ENCODE data around the gene PPP2R5B.
A peak's percentile ranks its signal among the peaks of the same experiment; 100 is the strongest.

Gene PPP2R5B

DNA sequence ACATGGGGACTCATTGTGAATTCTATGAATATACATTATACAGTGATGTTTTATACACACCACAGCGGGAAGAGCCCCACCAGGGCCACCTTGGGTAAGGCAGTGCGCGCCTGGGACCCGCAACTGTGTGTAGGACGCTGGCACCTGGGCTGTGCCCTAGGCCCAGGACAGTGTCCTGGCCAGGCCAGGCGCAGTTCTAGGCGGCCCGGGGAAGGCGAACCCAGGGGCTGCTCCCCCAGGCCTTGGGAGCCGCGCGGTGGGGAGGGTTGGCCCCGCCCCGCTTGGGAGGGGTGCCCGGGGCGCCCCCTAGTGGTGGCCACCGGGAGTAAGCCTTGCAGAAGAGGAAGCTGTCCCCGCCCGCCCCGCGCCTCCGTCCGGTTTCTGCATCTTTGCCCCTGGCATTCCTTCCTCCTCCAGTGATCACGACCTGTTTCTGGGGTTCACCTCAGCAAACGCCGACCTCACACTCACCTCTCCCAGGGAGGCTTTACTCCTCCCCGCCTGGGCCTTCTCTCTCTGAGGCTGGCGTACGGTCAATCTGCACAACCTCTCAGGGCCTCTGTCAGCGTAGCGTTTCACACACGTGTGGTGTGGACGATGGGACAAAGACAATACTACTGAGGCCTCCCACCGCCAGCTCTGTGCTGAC lies 36.6 kb upstream of the PPP2R5B start:
- Histone ChIP-seq H3K4me3 (peak overlapping the region in 1 of 7 experiments; percentile 19), H3K27ac (peak overlapping the region in 16 of 21 experiments; percentile 5 to 63 (median 42))

DNA sequence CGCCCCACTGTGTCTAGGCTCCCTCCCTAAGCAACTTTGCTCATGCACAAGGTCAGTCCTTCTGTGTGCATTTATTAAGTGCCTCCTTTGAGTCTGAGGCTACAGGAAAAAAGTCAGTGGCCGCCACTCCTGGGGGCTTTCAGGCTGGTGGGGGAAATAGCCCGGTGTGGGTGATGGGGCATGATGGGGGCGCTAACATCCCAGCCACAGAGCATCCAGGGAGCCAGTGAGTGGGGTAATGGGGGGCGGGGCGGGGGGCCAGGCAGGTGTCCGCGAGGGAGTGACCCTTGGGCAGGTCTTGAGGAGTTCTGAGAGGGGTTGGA lies 36.1 kb upstream of the PPP2R5B start:
- Histone ChIP-seq H3K27ac (peak overlapping the region in 10 of 21 experiments; percentile 5 to 63 (median 38)), H3K4me3 (peak overlapping the region in 1 of 7 experiments; percentile 19)

DNA sequence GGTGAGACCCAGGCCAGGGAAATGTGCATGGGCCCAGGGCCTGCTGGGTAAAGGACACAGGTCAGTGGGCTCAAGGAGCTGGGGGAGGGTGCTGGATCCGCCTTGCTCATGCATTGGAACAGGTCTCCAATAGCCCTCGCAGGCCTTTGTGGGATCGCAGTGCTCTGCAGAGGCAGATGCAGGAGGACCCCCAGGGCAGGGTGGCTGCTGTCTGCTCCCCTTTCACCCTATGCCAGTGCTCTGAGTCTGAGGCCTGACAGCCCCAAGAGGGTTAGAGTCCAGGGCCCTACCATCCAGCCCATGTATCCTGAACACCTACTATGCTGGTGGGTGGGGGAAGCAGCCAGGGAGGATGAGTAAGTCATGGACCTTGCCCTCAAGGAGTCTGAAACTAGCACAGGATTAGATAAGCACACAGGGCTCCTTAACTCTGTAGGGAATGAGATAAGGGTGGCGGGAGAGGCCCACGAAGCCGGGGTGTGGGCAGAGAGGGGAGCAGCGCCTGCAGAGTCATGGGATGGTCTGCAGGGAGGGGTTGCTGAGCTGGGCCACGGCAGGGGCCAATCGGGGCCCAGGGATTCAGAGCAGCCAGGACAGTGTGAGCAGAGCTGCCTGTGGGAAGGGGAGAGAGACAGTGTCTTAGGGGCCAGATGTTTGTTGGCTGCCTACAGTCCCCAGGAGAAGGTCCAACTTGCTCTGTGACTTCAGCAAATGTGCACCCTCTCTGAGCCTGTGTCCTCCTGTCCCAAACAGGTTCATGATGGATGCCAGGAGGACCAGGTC lies 35.6 kb upstream of the PPP2R5B start:
- H3K4me3 ChIP-seq, result no peak overlapping the region
- peak overlapping the region in 3 of 21 experiments; percentile 33 to 63 (median 45) for H3K27ac ChIP-seq

DNA sequence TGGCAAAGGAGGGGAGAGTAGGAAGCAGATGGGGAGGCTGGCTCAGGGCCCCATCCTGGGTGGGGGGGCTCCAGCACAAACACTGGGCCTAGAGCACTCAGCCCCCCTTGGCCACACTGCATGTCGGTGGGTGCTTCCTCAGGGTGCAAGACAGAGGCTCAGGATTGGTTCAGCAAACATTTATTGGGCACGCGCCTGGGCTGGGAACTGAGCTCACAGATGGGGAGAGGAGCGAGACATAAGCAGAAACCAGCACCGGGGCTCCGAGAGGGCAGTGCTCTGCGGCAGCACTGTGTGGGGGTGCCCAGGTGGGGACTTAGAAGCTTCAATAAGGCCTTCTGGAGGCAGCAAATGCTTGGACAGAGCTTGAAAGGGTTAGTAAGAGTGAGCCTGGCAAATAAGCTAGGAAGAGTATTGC lies 34.0 kb upstream of the PPP2R5B start:
- H3K27ac ChIP-seq, result no peak overlapping the region
- H3K4me3 ChIP-seq, result no peak overlapping the region

DNA sequence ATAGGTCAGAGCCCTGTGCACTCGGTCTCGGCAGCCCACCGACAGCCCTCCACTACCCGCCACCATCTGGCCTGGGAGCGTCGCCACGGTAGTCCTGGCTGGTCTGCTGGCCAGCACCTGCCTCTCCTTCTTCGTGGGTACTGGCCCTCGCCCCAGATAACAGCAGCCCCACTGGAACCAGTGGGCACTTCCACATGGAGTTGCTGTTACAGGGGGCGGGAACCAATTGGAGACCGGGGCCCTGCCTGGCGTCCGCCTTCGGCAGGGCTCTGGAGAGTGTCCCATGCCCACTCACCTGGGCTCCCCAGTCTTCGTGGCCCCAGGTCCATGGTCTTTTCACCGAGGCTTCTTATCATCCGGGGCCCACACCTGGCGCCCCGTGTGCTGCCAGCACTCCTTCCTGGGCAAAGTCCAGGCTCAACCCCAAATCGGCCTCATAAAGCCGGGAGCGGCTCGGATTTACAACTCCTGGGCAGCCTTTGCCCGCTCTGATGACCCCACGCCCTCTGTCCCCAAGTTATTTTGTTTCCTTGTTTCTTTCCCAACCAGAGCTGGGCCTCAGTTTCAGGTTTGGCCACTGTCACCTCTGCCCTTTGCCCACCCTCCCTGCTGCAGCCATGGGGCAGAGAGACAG lies 33.2 kb upstream of the PPP2R5B start:
- no peak overlapping the region for H3K4me3 ChIP-seq
- H3K27ac ChIP-seq, result no peak overlapping the region

DNA sequence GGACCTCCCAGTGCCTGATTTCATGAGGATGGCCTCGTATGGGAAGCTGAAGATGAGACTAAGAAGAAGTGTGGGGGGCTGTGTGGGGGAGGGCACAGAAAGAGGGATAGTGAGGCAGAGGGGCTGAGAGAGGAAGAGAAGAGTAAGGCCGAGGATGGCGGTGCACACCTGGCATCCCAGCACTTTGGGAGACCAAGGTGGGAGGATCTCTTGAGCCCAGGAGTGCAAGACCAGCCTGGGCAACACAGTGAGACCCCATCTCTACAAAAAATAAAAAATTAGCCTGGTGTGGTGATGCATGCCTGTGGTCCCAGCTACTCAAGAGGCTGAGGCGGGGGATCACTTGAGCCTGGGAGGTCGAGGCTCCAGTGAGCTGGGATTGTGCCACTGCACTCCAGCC lies 32.6 kb upstream of the PPP2R5B start:
- Histone ChIP-seq H3K4me3 (no peak overlapping the region), H3K27ac (no peak overlapping the region)

DNA sequence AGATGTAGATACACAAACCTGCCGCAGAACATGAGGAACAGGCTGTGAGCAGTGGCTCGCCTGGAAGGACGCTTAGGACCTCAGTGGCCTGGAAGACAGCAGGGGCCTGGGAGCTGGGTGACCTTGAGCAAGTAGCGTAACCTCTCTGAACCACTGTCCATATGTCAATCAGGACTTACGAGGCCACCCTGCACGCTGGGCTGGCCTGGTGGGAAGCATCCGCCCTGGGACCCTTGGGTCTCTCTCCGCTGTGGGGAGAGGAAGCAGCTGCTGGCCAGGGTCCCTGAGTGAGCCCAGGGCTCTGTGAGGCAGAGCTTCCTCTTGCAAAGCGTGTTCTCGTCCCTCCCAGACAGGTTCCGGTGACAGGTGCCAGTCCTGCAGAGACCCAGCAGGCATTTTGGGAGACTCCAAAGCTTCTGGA lies 32.1 kb upstream of the PPP2R5B start:
- Histone ChIP-seq H3K27ac (no peak overlapping the region), H3K4me3 (no peak overlapping the region)

DNA sequence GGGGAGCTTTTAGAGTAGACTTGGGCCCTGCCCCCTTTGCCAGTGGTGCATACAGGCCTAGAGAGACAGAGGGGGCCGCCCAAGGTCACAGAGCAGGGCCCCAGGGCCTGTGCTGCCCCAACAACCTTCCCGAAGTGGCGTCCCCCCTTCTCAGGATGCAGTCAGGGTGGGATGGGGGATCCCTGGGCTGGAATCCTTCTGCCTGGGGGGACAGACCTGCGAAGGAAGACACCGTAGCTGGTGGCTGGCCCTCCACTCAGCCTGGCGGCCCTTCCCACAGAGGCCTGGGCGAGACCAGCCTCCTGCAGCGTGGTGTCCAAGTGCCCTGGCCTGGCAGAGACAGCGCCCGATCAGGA lies 31.7 kb upstream of the PPP2R5B start:
- Histone ChIP-seq H3K4me3 (no peak overlapping the region), H3K27ac (no peak overlapping the region)

DNA sequence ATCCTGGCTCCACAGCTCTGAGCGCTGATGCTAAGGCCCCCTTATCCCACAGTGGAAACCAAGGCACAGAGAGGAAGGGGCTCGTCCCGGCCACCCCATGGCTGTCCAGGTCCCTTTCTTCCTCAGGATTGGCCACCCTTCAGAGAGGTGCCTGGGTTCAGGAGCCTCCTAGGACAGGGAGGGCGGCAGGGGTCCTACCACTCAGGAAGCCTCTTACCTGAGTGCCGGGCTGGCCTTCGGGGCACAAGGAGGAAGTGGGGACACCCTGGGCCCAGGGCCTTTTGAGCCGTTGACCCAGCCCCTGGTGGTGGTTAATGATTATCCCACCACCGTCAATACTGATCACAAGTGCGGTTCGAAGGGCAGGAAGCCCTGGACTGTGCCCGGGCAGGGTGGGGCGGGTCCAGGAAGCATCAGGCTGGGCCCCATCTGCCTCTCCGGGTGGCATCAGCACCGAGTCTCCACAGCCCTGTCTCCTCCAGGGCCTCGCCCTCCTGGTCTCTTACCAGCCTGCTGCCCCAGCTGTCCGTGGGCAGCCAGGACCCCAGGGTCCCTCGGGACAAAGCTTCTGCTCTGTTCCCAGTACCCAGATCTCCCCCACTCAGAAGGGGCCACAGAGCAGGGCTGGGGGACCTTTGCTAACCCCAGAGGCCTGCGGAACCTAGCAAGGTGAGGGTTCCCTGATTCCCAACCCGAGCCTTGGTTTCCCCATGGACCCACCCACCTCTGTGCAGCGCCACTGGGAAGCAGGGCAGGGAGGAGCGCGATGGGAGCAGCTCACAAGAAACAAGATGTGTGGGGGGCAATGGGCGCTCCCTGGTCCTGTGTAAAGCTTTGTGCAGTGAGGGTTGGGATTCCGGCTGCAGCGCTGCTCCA lies 31.1 kb upstream of the PPP2R5B start:
- Histone ChIP-seq H3K4me3 (no peak overlapping the region), H3K27ac (no peak overlapping the region)

DNA sequence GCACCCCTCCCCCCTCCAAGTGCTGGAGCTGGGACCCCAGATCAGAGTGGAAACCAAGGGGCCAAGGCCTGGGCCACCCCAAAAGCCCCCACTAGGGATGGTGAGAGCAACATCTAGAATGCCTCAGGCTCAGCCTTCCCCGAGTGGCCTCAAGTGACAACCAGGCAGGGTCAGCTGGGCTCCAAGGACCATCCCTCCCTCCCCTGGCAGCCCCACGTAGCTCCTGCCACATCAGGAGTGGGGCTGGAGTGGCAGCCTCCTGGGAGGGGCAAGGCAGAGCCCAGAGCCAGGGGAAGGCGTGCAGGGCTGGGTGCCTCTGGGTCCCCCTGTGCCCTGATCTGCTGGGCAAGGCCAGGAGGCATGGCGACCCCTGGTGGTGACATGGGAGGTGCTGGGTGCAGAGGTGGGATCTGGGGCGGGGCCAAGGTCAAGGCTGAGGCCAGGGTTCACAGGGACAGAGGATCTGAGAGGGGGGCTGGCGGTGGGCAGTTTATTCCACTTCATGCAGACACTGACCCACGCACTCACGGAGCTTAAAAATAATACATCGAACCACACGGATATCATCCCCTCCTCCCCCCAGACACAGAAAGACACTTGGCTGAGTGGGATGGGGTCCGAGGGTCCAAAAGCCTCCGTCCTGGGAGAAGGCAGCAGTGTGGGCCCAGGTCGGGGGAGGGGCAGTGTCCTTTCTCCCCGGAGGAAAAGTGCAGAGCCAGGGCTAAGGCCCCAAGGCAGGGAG lies 30.2 kb upstream of the PPP2R5B start:
- Histone ChIP-seq H3K27ac (no peak overlapping the region), H3K4me3 (no peak overlapping the region)

DNA sequence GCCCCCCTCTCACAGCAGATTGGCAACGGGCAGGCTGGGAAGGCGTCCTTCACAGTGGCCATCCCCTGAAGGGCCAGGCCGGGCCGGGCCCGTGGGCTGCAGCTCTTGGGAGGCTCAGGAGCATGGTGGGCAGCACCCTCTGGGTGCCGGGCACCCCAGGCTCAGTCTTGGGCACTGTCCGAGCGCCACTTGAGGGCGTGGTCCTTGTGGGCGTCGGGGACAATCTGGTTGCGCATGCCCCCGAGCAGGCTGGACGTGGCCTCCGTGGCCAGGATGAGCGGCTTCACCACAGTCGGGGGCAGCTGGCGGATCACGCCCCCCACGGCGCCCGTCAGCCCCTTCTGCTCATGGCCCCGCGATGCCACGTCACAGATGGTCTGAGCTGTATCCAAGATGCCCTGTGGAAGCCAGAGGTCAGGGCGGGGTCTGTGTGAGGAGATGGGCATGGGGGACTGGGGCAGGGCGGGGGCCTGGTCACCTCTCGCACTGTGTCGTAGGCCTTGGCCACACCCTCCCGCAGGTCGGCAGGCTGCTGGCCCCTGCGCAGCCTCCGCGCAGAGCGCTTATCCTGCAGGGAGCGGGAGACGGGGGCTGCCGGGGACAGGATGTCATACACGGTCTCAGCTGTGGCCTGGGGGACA lies 29.6 kb upstream of the PPP2R5B start:
- H3K27ac ChIP-seq, result no peak overlapping the region

DNA sequence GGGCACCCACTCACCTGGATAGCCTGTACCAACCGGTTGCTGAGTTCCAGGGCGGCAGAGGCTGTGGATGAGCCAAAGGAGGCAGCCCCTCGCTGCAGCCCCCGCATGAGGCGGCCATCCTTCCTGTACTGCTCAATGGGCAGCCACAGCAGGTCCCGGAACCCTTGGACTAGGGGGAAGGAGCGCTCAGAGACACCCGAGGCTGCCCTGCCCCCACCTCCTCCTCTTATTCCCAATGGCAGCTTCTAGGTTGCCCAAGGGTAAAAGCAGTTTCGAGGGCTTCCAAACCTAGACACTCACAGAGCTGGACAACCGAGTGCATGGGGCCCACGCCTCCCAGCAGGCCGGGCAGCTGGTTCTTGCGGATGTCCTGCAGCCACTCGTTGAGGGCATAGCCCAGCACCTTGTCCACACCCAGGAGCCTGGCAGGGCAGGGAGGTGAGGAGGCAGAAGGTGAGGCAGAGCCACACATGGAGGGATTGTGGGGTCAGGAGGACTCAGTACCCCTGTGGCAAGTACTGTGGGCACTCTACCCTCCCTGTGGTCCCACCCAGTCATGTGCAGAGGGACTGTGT lies 28.0 kb upstream of the PPP2R5B start:
- Histone ChIP-seq H3K27ac (no peak overlapping the region), H3K4me3 (no peak overlapping the region)

More for the DNA sequence above, 29.6 kb upstream of the PPP2R5B start:
- no peak overlapping the region for H3K4me3 ChIP-seq

DNA sequence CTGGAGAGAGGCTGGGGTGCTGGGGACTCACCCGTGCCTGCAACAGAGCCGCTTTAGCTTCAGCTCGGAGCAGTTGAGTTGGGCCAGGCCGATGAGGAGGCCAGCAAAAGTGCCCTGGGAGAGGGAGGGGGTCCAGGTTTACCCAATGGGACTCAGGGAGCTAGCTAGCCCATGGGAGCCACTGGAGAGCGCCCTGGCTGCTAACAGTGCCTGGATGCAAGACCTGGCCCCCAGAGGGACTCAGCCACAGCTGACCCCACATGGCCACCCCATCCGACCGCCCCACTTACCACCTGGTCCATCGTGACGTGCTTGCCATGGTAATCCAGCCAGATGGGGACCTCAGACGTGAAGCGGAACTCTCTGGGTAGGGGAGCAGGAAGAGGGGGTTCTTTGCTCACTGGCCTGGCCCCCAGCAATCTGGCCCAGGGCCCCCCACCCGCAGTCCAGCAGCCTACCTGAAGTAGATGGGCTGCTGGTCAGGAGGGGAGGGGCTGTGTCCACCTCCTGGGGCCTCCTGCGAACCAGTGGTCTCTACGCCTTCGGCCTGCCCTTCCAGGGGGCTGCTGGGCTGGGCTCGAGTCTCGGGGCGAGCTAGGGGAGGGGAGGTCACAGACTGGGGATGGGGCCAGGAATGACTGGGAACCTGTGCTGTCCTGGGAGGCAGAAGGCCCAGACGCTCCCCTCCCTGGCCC lies 27.0 kb upstream of the PPP2R5B start:
- H3K4me3 ChIP-seq, result no peak overlapping the region
- no peak overlapping the region for H3K27ac ChIP-seq

DNA sequence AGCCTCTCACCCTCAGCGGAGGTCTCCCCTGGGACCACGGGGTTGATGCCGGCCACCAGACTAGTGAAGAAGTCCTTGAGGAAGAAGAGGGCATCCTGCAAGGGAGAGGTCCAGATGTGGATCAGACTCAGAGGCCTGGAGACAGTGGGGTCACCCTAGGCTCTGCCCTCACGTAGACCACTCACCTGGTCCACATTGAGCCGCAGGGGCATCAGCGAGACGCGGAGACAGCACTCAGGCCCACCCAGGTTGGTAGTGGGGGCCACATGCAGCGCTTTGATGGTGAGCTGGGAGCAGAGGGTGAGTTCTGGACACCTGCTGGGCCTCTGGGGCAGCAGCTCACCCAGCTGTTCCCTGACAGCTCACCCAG lies 26.4 kb upstream of the PPP2R5B start:
- Histone ChIP-seq H3K27ac (no peak overlapping the region), H3K4me3 (no peak overlapping the region)

DNA sequence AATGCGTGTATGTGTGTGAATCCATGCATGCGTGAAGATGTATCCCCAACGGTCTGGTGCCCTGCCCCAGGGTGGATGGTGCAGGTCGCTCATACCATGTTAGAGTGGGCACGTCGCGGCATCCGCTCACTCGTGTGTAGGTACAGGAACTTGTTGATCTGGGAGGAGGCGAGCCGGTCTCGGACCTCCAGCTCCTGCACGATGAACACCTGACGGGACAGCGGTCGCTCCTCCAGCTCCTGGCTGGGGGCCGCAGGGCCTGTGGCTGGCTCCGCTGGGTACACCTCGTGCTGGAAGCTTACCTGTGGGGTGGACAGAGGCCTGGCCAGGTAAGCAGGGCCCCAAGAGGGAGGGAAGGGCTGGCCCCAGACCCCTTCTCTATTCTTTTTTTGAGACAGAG lies 25.9 kb upstream of the PPP2R5B start:
- H3K4me3 ChIP-seq, result no peak overlapping the region
- no peak overlapping the region for H3K27ac ChIP-seq

DNA sequence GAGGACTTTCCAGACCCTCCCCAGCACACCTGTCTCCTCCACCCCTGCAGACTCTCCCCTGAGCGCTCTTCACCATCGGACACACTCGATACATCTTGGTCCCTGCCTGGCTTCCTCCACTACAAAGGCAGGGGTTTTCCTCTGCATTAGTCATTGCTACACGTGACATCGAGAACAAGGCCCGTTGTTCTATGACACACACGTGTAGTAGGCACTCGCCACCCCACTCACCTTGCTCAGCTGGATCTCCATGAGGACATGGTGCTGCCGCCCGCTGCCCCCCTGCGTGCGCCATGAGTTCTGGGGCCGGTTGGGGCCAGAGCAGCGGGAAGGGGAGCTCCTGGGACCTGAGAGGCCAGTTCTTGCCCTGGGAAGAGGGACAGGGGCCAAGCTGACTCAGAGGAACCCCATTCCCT lies 24.2 kb upstream of the PPP2R5B start:
- Histone ChIP-seq H3K4me3 (no peak overlapping the region), H3K27ac (peak overlapping the region in 6 of 21 experiments; percentile 2 to 44 (median 31))

DNA sequence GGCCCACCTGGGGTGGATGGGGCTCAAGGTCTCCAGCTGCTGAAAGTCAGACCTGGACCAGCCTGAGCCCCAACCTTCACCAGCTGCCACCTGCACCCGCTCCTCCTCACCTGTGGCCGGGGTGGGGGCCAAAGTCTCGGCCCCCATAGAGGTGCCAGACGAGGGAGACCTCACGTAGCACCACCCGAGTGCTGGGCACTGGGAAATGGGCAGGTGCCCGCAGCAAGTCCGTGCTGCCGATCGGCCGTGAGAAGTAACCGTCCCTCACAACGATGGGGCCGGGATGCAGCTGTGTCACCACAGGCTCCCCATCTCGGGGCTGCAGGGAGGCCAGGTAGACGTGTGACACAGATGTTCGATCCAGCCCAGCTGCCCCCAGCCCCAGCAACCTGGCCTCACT lies 23.7 kb upstream of the PPP2R5B start:
- no peak overlapping the region for H3K4me3 ChIP-seq
- H3K27ac ChIP-seq, result peak overlapping the region in 6 of 21 experiments; percentile 2 to 44 (median 31)

Measured in skin epidermis (tissue), 12 donors.